GM19438 (cell line): Measurements from ENCODE around the gene PPP1R26.

Experiments used
- ATAC-seq: cut with Tn5 transposase; IDR thresholded peaks from one replicate; pipeline ENCODE4 v1.9.1; 2021; ENCODE audit warnings: low read depth; ENCODE audit not compliant: unreplicated experiment

Gene PPP1R26

GRCh38 chr9:135486267-135487065 is 6.9 kb downstream of the PPP1R26 start:
- no peak for ATAC-seq

DNA sequence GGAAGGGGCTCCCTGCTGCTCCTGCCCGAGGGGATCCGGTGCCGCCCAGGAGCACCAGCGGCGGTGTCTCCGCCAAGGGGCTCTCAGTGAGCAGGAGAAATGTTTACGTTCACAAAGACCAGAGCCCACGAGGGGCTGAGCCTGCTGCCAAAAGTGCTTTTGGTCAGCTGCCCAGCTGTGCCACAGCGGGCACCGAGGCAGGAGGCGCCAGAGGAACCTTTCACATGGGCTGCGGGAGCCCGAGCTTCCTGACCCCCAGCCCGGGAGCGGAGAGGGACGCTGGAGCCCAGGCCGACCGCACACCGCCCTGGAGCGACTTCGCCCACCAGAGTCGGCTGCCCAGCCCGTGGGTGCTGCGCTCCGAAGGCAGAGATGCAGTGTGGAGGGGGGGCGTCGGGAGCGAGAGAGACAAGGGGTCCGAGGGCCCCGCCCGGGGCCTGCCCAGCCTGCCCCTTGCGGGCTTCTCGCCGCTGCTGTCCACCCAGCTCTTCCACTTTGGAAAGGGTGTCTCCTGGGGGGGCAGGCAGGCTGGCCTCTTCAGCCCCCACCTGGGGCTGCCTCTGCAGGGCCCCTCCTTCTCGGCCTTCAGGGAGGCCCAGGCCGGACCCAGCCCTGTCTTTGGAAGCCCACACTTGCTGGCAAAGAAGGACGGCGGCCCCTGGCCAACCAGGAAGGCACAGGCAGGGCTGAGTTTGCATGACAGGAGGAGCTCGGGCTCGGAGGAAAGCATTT is 7.9 kb downstream of the PPP1R26 start:
- no peak for ATAC-seq

DNA sequence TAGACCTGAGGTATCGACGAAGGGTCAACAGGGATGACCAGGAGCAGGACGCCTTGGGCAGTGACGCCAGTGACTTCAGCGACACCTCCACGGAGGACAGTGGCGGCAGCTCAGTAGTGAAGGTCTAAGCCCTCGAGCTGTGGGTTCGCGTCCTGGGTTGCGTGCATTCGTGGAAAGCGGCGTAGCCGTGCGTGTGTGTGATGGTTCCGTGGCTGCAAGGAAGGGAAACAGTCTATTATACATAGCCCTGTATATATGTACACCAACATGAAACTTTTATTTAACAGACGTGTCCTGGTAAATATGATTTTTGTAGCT is 8.4 kb downstream of the PPP1R26 start:
- no peak for ATAC-seq

DNA sequence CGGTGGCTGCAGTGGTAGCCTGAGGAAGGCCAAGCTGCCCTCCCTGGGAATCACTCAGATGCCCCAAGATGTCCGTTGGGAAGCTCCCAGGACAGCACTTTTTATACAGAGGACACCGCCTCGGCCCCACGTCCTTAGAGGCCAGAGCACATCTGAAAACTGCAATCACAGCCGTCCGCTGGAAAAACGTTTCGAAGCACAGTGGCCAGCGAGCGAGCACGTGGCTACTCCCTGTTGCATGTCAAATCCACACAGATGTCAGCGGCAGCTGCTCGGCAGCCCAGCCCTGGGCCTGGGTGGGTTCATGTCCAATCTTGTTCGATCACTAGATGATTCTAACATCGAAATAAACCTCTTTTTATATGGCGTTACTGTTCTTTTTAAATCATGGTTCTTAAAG is 8.9 kb downstream of the PPP1R26 start:
- no peak for ATAC-seq

DNA sequence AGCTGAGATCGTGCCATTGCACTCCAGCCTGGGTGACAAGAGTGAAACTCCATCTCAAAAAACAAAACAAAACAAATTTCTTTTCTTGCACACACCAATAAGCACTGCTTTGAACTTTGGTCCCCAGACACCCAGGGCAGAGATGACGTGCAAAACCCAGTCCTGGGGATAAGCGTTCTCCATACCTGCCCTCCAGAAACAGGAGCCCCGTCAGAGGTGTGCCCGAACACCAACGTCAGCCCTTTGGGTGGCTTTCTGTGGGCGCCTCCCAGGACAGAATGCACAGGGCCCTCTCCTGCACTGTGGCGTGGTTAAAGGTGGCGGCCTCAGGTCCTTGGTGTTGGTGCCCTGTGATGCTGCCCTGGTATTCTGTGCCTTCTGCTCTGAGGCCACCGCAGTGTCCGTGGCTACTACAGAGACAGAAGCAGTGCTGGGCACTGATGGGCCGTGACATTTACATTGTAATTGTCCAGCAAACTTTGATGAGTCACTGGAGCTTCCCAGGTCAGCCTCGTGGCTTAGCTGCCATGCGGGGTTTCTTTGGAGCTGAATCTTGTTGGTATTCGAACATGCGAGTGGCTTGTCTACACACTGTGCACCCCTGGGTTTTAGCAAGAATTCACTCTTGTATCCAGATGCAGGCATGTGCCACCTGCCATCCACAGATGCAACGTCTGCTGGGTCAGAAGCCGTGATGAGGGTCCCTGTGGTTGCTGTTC is 9.8 kb downstream of the PPP1R26 start:
- no peak for ATAC-seq

DNA sequence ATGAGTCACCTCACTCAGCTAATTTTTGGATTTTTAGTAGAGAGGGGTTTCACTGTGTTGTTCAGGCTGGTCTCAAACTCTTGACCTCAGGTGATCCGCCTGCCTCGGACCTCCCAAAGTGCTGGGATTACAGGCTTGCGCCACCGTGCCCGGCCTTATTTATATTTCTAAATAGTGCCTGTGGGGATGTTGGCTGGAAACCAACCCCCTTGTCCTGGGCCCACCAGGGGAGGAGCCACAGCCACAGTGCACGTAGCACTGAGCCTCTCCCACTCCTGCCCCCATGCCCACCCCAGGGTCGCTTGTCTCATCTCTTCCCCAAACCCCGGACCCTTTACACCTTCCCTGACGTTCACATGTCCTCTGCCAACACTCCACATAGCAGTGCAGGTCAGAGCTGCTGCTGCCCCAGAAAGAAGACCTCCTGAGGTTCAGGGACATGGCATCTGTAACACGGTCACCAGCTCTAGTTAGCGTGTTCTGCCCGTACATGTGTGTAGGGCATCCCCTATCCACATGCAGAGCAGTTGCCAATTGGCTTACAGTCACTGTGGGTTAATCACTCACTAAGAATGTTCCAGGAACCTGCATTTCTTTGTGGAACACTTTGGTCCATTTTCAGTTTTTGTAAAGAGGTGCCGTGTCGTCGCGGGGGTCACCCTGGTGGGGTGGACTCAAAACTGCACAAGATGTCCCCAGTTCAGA is 10.7 kb downstream of the PPP1R26 start:
- ATAC-seq, result no peak

DNA sequence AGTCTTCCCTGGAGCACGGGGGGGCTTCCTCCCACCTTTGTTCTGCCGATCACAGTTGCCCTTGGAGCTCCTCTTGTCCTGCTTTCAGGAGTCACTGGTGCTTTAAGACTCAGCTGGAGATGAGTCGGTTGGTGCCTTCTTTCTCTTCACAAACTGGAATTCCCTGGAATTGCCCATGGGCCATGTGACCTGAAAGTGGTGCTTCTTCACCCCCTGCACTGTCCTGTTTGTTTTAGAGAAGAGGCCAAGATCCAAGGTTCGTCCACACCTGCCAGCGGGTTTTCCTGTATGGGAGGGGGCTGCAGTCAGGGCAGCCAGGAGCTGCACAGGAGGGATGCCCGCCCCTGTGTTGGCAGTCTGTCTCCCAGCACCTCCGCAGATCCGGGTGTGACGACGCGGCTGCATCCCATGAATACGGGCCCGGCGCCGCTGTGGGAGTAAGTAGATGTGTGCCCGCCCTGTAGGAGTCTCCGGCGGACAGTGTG is 11.4 kb downstream of the PPP1R26 start:
- ATAC-seq, result no peak

DNA sequence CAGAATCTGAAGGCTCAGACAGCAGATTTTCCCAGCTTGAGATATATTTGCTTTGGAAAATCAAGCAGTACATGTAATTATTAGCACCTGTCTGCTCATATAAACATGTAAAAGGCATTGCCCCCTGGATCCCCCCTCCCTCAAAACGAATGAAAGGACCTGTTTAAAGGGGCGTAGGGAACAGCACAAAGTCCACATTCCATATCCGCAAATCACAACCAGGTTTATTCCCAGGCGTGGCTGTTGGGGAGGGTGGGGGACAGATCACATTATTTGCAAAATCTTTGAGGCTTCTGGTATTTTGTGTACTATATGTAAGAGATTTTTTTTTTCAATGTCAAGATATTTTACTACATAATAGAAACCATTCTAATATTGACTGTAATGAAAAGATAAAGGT is 12.2 kb downstream of the PPP1R26 start:
- ATAC-seq, result no peak

DNA sequence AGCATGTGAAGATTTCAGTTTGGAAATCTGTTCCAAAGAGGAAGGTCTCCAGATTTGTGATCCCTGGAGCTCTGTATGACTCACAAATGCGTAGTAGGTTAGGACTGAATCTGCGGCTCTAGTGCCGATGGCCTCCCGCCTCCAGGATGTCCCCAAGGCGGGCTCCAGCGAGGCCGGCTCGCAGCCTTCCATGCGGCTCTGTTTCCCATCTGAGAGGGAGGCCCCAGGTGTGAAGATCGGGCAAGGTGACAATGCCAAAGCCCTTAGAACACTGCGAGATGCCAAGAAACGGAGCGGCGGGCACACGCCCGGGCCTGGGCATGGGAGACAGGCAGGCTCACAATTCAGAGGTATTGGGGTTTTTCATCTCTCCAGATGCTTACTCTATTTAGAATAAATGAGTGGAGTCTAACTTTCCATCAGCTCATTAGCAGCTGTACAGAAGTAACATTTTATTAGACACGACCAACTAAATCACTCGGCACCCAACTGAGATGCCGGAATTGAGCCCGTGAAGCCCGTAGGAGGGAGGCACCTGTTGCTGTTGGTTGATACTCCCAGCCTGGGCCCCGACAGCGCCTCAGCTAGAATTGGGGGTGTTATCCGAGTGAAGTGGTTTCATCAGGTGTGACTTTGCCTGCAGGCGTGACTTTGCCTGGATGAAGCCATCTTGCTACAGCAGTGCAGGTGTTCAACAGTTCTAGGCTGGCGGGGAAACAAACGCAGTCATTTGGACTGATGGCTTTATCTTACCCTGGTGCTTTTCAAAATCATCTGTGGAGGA is 13.5 kb downstream of the PPP1R26 start:
- no peak for ATAC-seq

- ATAC-seq, result no peak
Observed at GRCh38 chr9:135494791-135495559, 15.4 kb downstream of the PPP1R26 start.

GRCh38 chr9:135498381-135499126 is 19.0 kb downstream of the PPP1R26 start:
- ATAC-seq, result no peak

DNA sequence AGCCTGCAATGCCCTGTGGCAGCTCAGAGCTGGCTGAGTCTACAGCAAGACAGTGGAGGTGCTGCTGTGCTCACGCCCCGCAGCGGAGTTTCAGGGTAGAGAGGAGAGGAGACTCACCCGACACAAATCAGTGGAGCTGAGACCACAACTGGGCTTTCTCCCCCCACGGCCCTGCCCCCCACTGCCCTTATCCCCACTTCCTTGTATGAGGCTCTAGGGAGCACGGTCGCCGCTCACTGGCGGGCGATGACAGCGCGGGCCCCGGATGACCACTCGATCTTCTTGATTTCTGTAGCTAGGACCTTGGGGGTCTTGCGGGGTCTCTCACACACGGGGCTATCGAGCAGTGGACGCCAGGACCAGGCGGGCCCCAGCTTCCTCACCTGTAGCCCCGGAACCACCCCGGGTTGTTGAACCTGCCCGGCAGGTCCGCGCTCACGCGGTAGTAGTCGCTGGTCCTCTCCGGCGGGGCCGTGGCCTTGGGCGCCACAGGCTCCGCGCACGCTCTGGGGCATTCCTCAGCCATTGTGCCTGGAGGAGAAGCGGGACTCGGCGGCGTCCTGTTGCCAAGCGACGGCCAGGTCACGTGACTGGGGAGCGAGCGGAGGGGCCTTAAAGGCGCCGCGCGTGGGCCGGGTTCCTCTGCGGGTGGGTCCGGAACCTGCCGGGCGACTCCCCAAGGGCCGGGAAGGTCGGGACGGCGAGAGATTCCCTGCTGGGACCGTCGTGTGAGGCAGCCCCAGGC is 19.9 kb downstream of the PPP1R26 start:
- peak; percentile 42 for ATAC-seq

DNA sequence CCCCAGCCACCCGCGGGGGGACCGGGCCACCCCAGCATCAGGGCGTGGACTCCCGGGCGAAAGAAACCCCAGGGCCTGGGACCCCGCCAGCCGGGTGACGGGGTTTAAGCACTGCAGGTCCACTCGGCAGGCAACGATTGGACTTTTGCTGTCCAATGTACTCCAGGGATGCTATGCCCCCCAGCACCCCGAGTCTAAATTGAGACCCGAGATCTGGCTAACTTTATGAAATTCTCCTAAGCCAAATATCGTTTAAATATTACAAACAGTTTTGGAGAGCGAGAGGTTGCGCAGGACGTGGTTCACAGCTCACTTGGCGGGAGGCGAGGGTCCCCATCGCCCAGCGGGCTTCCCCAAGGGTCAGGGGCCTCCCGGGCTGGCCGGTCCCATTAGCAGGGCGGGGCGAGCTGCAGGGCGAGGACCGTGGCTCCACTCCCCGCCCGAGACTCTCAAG is 20.5 kb downstream of the PPP1R26 start:
- peak; percentile 13 for ATAC-seq

- peak; percentile 86 for ATAC-seq
Observed at GRCh38 chr9:135500525-135501260, 21.1 kb downstream of the PPP1R26 start, which contains the start of gene MRPS2. Gene MRPS2 (plus strand): TSS chr9:135500682. CDS start chr9:135500711, 29 bp downstream.

- ATAC-seq, result peak; percentile 38
Observed at GRCh38 chr9:135501261-135502167, 21.9 kb downstream of the PPP1R26 start.
